Astrocyte (in vitro differentiated cells and primary cell): ENCODE measurements around the gene EPB41L3. TPM values are rescaled to one million over a fixed set of nuclear protein-coding genes. Genes with fewer than 3 reads are reported as not detected.
A peak's percentile ranks its signal among the peaks of the same experiment; 100 is the strongest.

Experiments
- DNase-seq: peaks from one replicate; pipeline ENCODE4 v3.0.0-alpha.2; 2010; ENCODE audit warnings: low read depth
- FAIRE-seq: peaks from 2 replicates; lab custom pipeline; 2011; peaks lifted over from hg19 to GRCh38; lab: Jason Lieb, UNC
- H2AFZ ChIP-seq: 2 replicates; pipeline ENCODE4 v1.6.0; 2012; ENCODE audit warnings: low read depth, low read length, inconsistent platforms
- H3K27ac ChIP-seq: 2 replicates; pipeline ENCODE4 v1.5.1; 2011; ENCODE audit warnings: low read depth, low read length, inconsistent platforms
- H3K27me3 ChIP-seq: 2 replicates; pipeline ENCODE4 v1.6.0; 2011; ENCODE audit warnings: low read length, inconsistent platforms; ENCODE audit not compliant: insufficient read depth
- H3K36me3 ChIP-seq: 2 replicates; pipeline ENCODE4 v1.5.1; 2011; ENCODE audit warnings: low read length, inconsistent platforms; ENCODE audit not compliant: insufficient read depth
- H3K4me1 ChIP-seq: 2 replicates; pipeline ENCODE4 v1.5.1; 2011; ENCODE audit warnings: low read length, inconsistent platforms; ENCODE audit not compliant: insufficient read depth
- H3K4me2 ChIP-seq: 2 replicates; pipeline ENCODE4 v1.6.0; 2012; ENCODE audit warnings: low read length, inconsistent platforms
- H3K4me3 ChIP-seq: 2 replicates; pipeline ENCODE4 v1.5.1; 2011; ENCODE audit warnings: low read depth, mild to moderate bottlenecking, low read length, inconsistent platforms; ENCODE audit not compliant: insufficient read depth
- H3K79me2 ChIP-seq: 2 replicates; pipeline ENCODE4 v1.6.0; 2012; ENCODE audit warnings: mild to moderate bottlenecking, low read length, inconsistent platforms; ENCODE audit not compliant: insufficient read depth
- H3K9ac ChIP-seq: 2 replicates; pipeline ENCODE4 v1.6.0; 2012; ENCODE audit warnings: mild to moderate bottlenecking, low read length, inconsistent platforms
- H3K9me3 ChIP-seq: 2 replicates; pipeline ENCODE4 v1.5.1; 2012; ENCODE audit warnings: low read depth, mild to moderate bottlenecking, low read length, inconsistent platforms; ENCODE audit not compliant: insufficient read depth
- H4K20me1 ChIP-seq: 2 replicates; pipeline ENCODE4 v1.6.0; 2012; ENCODE audit warnings: low read length, inconsistent platforms; ENCODE audit not compliant: insufficient read depth
- H3K27ac Mint-ChIP-seq: one replicate; pipeline ENCODE4 v1.8.0; 2021; ENCODE audit warnings: mild to moderate bottlenecking, mixed read lengths; ENCODE audit not compliant: unreplicated experiment
- H3K27me3 Mint-ChIP-seq: one replicate; pipeline ENCODE4 v1.8.0; 2021; ENCODE audit warnings: low read depth, mixed read lengths; ENCODE audit not compliant: unreplicated experiment
- H3K36me3 Mint-ChIP-seq: one replicate; pipeline ENCODE4 v1.8.0; 2021; ENCODE audit warnings: low read depth, mixed read lengths; ENCODE audit not compliant: unreplicated experiment
- H3K4me1 Mint-ChIP-seq: one replicate; pipeline ENCODE4 v1.8.0; 2021; ENCODE audit warnings: low read depth, mixed read lengths; ENCODE audit not compliant: unreplicated experiment
- H3K4me3 Mint-ChIP-seq: one replicate; pipeline ENCODE4 v1.8.0; 2021; ENCODE audit warnings: mild to moderate bottlenecking, moderate library complexity, mixed read lengths; ENCODE audit not compliant: unreplicated experiment
- H3K9me3 Mint-ChIP-seq: one replicate; pipeline ENCODE4 v1.8.0; 2021; ENCODE audit warnings: mild to moderate bottlenecking, mixed read lengths; ENCODE audit not compliant: unreplicated experiment
- CTCF ChIP-seq: IDR thresholded peaks from 2 replicates; pipeline ENCODE4 v1.5.1; 2011; ENCODE audit warnings: low read depth, mild to moderate bottlenecking, inconsistent platforms, low read length, moderate library complexity; ENCODE audit not compliant: insufficient read depth
- EZH2 ChIP-seq: IDR thresholded peaks from 2 replicates; pipeline ENCODE4 v1.6.1; 2012; ENCODE audit warnings: mild to moderate bottlenecking, low read length, inconsistent platforms; ENCODE audit not compliant: insufficient read depth
- total RNA-seq: library from RNA; stranded (reverse); gene quantifications from 2 replicates; pipeline ENCODE4 v1.2.1, GENCODE V29; 2021

EPB41L3 gene
- total RNA-seq, 1 donor from 2014 or later: 97.0 TPM

GRCh38 chr18:5530629-5531178 is 13.1 kb downstream of the EPB41L3 start:
- TF ChIP-seq CTCF: no peak
- no peak for TF ChIP-seq EZH2
- Mint-ChIP-seq H3K4me3 (no peak overlapping the region), H3K27me3 (no peaks in the 10 kb centered on the region), H3K9me3 (no peaks in the 10 kb centered on the region), H3K36me3 (peaks cover 6% of the 10 kb centered on the region), H3K4me1 (peaks cover 38% of the 10 kb centered on the region), H3K27ac (peak overlapping the region; percentile 1)
- H3K9ac ChIP-seq: no peak overlapping the region
- no peak for FAIRE-seq
- H3K36me3 ChIP-seq: no peaks in the 10 kb centered on the region
- H4K20me1 ChIP-seq: peaks cover 10% of the 10 kb centered on the region
- H3K79me2 ChIP-seq: peaks cover 63% of the 10 kb centered on the region
- no peak overlapping the region for H3K4me2 ChIP-seq
- peaks cover 4% of the 10 kb centered on the region for H3K4me1 ChIP-seq
- H3K27me3 ChIP-seq: no peaks in the 10 kb centered on the region
- no peaks in the 10 kb centered on the region for H3K9me3 ChIP-seq
- no peak overlapping the region for H2AFZ ChIP-seq
- H3K4me3 ChIP-seq: no peak overlapping the region
- H3K27ac ChIP-seq: no peak overlapping the region
- DNase-seq: no peak

- Histone ChIP-seq H4K20me1 (peaks cover 7% of the 10 kb centered on the region), H3K36me3 (no peaks in the 10 kb centered on the region), H3K4me2 (no peak overlapping the region), H3K27me3 (no peaks in the 10 kb centered on the region), H3K9me3 (no peaks in the 10 kb centered on the region), H3K4me3 (no peak overlapping the region), H3K4me1 (peaks cover 4% of the 10 kb centered on the region), H3K27ac (no peak overlapping the region), H2AFZ (no peak overlapping the region), H3K9ac (no peak overlapping the region), H3K79me2 (peaks cover 66% of the 10 kb centered on the region)
- peaks cover 2% of the 10 kb centered on the region for H3K36me3 Mint-ChIP-seq
- FAIRE-seq (no peak), DNase-seq (no peak)
- no peak overlapping the region for H3K4me3 Mint-ChIP-seq
- TF ChIP-seq CTCF: no peak
- TF ChIP-seq EZH2: no peak
- peaks cover 34% of the 10 kb centered on the region for H3K4me1 Mint-ChIP-seq
- no peaks in the 10 kb centered on the region for H3K9me3 Mint-ChIP-seq
- H3K27me3 Mint-ChIP-seq: no peaks in the 10 kb centered on the region
- no peak overlapping the region for H3K27ac Mint-ChIP-seq
Measured at GRCh38 chr18:5529471-5529870, 14.3 kb downstream of the EPB41L3 start.

- H3K4me3 Mint-ChIP-seq: no peak overlapping the region
- peaks cover 54% of the 10 kb centered on the region for H3K79me2 ChIP-seq
- FAIRE-seq (peak; percentile 85), DNase-seq (peak; percentile 85)
- H3K27me3 ChIP-seq: no peaks in the 10 kb centered on the region
- H3K27ac ChIP-seq: peak overlapping the region; percentile 44
- peaks cover 4% of the 10 kb centered on the region for H3K4me1 ChIP-seq
- peaks cover 33% of the 10 kb centered on the region for H3K4me1 Mint-ChIP-seq
- no peaks in the 10 kb centered on the region for H3K36me3 ChIP-seq
- peak overlapping the region; percentile 67 for H3K27ac Mint-ChIP-seq
- H3K4me3 ChIP-seq: no peak overlapping the region
- H3K27me3 Mint-ChIP-seq: no peaks in the 10 kb centered on the region
- H3K36me3 Mint-ChIP-seq: peaks cover 2% of the 10 kb centered on the region
- H4K20me1 ChIP-seq: peaks cover 7% of the 10 kb centered on the region
- H3K4me2 ChIP-seq: peak overlapping the region; percentile 62
- peak overlapping the region; percentile 26 for H3K9ac ChIP-seq
- no peaks in the 10 kb centered on the region for H3K9me3 ChIP-seq
- H3K9me3 Mint-ChIP-seq: no peaks in the 10 kb centered on the region
- no peak overlapping the region for H2AFZ ChIP-seq
- TF ChIP-seq EZH2 (no peak), CTCF (no peak)
Measured at GRCh38 chr18:5527603-5528002, 16.2 kb downstream of the EPB41L3 start.
